CD4-positive, alpha-beta T cell treated with Interleukin-2 at 100 ng/mL for 4 hours (primary cell): Measurements from ENCODE around the gene ELL2.

Experiments used
- DNase-seq: peaks from one replicate; pipeline ENCODE4 v3.0.0-alpha.2; 2020; ENCODE audit warnings: low spot score

The ELL2 gene

DNA sequence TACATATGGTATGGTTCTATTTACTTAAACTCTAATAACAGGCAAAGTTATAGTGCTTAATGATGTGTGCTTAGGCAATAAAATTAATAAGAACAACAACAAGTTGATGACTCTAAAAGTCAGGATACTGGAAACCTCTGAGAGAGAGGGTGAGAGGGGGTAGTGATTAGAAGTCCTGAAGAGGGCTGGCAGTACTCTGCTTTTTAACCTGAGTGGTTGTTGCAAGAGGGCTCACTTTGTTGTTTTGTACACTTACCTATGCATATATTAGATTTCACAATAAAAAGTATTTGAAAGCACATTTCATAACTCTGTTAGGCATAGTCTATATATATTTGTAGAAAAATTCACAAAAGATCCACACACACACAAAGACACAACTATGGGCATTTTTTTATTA lies 21.4 kb upstream of the ELL2 start:
- no peak for DNase-seq

GRCh38 chr5:95976606-95977005 lies 15.0 kb upstream of the ELL2 start:
- DNase-seq = no peak

- no peak for DNase-seq
These were observed 14.1 kb upstream of the ELL2 start for GRCh38 chr5:95975703-95976102.

- DNase-seq = peak; percentile 42
These were observed 12.2 kb upstream of the ELL2 start for GRCh38 chr5:95973793-95974325.

DNA sequence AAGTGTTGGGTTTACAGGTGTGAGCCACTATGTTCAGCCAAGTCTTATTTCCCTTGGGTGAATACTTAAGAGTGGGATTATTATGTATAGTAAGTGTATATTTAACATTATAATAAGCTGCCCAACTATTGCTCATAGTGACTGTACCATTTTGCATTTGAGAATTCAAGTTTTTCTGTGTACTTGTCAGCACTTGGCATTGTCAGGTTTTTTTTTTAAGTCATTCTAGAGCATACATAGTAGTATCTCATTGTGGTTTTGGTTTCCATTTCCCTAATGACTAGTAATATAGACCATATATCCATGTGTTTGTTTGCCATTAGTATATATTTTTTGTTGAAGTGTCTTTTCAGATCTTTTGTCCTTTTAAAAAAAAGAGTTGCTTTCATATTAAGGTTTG lies 10.5 kb upstream of the ELL2 start:
- DNase-seq = no peak

GRCh38 chr5:95970359-95970704 lies 8.7 kb upstream of the ELL2 start:
- DNase-seq = no peak

DNA sequence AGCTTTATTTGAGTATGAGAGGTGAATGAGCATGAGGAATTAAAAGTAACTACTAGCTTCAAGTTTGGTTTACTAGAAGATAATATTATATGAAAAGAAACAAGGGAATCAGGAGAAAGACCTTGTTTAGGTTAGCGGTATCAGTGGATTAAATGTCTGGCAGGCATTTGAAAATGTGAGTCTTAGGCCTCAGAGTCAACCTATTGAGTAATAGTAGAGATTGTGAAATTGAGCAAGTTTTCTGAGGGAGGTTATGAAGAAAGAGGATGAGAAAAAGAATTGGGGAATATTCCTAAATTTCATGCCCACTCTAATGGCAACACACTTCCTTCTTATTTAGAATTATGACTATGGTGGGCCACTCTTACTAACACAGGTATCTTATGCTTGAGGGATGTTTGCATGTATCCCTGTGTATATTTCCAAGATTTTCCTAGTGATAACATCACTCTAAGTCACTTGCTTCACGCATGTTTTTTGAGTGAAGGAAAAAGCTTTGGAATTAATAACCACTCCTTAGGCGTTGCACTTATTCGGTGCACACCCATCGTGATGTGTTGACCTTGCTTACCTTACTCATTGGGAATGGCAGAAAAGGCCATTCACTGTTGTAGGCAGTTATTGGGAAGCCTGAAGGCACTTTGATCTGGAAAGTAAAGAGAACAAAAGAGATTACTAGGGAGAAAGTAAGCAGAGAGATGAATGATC lies 8.2 kb upstream of the ELL2 start:
- no peak for DNase-seq

DNA sequence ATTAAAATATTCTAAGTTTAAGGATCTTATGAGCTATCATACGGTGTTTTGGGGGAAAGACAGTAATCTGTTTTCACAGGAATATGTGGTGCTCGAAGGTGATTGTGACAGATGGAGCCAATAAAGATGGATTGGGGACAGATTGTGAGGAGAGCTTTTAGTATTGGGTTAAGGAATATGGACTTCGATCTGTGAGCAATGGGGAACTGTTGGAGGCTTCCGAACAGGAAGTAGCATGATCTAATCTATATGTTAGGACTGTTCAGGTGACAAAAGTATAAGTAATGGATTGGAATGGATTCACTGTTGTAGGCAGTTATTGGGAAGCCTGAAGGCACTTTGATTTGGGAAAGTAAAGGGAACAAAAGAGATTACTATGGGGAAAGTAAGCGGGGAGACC lies 7.4 kb upstream of the ELL2 start:
- no peak for DNase-seq

DNA sequence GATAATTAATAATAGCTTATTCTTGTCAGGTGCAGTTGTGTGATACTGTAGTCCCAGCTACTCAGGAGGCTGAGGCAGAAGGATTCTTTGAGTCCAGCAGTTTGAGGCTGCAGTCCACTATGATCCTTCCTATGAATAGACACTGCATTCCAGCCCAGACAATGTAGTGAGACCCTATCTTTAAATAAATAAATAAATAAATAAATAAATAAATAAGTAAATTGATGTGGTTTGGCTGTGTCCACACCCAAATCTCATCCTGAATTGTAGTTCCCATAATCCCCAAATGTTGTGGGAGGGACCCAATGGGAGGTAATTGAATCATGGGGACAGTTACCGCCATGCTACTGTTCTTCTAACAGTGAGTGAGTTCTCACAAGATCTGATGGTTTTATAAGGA lies 5.6 kb upstream of the ELL2 start:
- no peak for DNase-seq

GRCh38 chr5:95966005-95966404 lies 4.4 kb upstream of the ELL2 start:
- DNase-seq = no peak

- no peak for DNase-seq
These were observed 2.2 kb upstream of the ELL2 start for GRCh38 chr5:95963650-95964410.

- peak; percentile 5 for DNase-seq
These were observed 1.1 kb upstream of the ELL2 start for GRCh38 chr5:95962785-95963184.

DNA sequence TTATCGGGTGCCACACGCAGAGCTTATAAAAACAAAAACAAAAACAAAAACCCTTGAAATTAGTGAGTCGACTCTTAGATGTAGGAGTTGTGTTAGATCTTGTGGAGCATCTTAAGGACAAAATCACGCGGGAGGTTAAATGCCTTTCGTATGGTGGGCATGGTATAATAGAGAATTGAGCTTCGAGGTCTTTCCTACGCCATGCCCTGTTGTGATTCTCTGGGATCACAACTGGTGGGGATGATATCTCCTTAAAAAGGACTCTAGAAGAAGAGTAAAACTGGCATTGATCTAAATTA lies 773 bp upstream of the ELL2 start:
- no peak for DNase-seq

GRCh38 chr5:95960667-95961616 lies 709 bp downstream of the ELL2 start:
- peak; percentile 69 for DNase-seq

DNA sequence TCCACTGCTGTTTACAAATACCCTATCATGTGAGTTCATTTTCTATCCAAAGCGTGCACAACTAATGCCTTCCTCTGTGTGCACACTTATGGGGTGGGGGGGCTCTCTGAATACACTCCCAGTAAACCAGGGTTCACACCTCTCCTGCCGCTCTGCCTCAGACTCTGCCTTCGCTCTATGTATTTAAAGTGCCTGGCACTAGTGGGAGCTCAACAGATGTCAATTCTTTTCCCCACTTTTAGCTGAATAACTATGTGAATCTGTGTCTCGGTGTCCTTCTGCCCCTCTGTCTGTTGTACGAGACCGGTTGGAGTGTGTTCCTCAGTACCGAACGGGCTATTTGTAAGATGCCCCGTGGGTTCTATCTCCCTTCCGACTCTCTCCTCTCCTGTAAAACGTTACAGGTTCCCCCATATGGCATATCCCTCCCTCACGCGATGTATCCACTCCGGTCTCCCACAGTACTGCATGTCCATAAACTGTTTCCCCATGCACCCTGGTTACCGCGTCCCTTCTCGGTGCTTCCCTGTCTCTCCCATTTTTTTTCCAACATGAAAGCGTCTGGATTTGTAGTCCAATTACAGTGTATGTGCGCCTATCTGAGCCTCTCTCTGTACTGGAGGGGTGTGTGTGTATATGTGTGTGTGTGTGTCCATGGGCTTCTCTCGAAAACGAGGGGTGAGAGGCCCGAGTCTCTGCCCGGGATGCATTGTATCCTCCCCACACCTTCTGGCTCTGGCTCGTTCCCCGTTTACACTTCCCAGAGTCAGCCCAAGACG lies 1.6 kb downstream of the ELL2 start:
- DNase-seq = no peak

- no peak for DNase-seq
These were observed 2.4 kb downstream of the ELL2 start for GRCh38 chr5:95959051-95959887.

- no peak for DNase-seq
These were observed 3.2 kb downstream of the ELL2 start for GRCh38 chr5:95958310-95959014.

DNA sequence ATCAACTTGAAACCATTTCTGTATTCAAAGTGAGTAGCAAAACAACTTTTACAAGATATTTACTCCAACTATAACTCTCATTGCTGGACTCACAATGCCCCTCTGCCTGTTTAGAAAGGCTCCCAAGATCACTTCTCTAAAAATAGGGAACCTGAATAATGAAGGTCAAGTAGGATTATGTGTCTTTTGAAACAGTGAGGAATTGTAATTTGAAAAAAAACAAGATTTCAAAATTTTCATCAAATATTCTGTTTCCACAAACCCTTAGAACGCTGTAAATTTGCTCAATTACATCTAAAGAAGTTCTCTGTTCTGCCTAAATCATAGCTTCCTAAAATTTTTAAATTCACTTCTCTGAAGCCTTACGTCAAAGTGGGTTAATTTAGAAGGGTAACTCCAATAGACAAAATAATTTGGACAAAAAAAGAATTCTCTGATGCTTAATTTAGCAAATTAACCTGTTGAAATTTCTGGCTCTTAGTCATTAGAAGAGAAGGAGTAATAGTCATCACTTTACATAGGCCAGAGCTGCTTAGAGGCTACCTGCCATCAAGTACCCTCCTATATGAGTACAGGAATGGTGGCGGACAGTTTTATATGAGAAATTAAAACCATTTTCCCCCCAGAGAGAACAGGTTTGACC lies 4.0 kb downstream of the ELL2 start:
- DNase-seq = no peak

GRCh38 chr5:95956900-95957293 lies 4.8 kb downstream of the ELL2 start:
- no peak for DNase-seq
